Neuronal stem cell (in vitro differentiated cells): Measurements from ENCODE around the gene CYB561.
A peak's percentile ranks its signal among the peaks of the same experiment; 100 is the strongest.

Source experiments
- DNase-seq: peaks from one replicate; pipeline ENCODE4 v3.0.0-alpha.2; 2013; ENCODE audit warnings: low spot score
- H2AFZ ChIP-seq: one replicate; pipeline ENCODE4 v1.6.1; 2013; ENCODE audit warnings: mild to moderate bottlenecking, low read length, inconsistent platforms
- H2AK5ac ChIP-seq: 2 replicates; pipeline ENCODE4 v1.6.1; 2013; ENCODE audit warnings: low read depth, mild to moderate bottlenecking, inconsistent platforms, low read length, moderate library complexity, mixed read lengths
- H2BK120ac ChIP-seq: 2 replicates; pipeline ENCODE4 v1.6.1; 2013; ENCODE audit warnings: low read depth, mild to moderate bottlenecking, inconsistent platforms, low read length, moderate library complexity, mixed read lengths
- H2BK12ac ChIP-seq: one replicate; pipeline ENCODE4 v1.6.1; 2013; ENCODE audit warnings: low read length, inconsistent platforms
- H2BK15ac ChIP-seq: 2 replicates; pipeline ENCODE4 v1.6.1; 2013; ENCODE audit warnings: mild to moderate bottlenecking, low read length, inconsistent platforms, mixed read lengths
- H2BK5ac ChIP-seq: one replicate; pipeline ENCODE4 v1.6.1; 2013; ENCODE audit warnings: inconsistent platforms, mild to moderate bottlenecking, low read length, moderate library complexity
- H3K14ac ChIP-seq: one replicate; pipeline ENCODE4 v1.6.1; 2013; ENCODE audit warnings: low read length, inconsistent platforms
- H3K18ac ChIP-seq: 2 replicates; pipeline ENCODE4 v1.6.1; 2013; ENCODE audit warnings: low read length, inconsistent platforms
- H3K23ac ChIP-seq: 2 replicates; pipeline ENCODE4 v1.6.1; 2013; ENCODE audit warnings: low read depth, mild to moderate bottlenecking, mixed read lengths, low read length, inconsistent platforms; ENCODE audit not compliant: poor library complexity
- H3K27ac ChIP-seq: replicated peaks from 3 replicates; pipeline ENCODE4 v1.5.1; 2013; ENCODE audit warnings: low read length, inconsistent platforms
- H3K27me3 ChIP-seq, 3 experiments: 2 replicates each; pipeline ENCODE4 v1.6.1; 2013; ENCODE audit warnings: low read length in 3 of 3, mild to moderate bottlenecking in 2 of 3, inconsistent platforms in 1 of 3, low read depth in 1 of 3, mixed read lengths in 1 of 3, moderate library complexity in 1 of 3; ENCODE audit not compliant: control insufficient read depth in 3 of 3, insufficient read depth in 3 of 3
- H3K36me3 ChIP-seq, 2 donors: replicated peaks in 1 of 2; 2 replicates each; pipeline ENCODE4 v1.6.1; 2013; ENCODE audit warnings: low read length in 2 of 2; ENCODE audit not compliant: control insufficient read depth in 2 of 2, insufficient read depth in 2 of 2
- H3K4ac ChIP-seq: 2 replicates; pipeline ENCODE4 v1.6.1; 2013; ENCODE audit warnings: inconsistent platforms, mild to moderate bottlenecking, low read length, moderate library complexity
- H3K4me1 ChIP-seq, 2 donors: 1 replicate in 1 of 2; 2 replicates in 1 of 2; pipeline ENCODE4 v1.6.1; 2013; ENCODE audit warnings: low read length in 2 of 2, low read depth in 1 of 2; ENCODE audit not compliant: control insufficient read depth in 2 of 2, insufficient read depth in 1 of 2
- H3K4me2 ChIP-seq: one replicate; pipeline ENCODE4 v1.6.1; 2013; ENCODE audit warnings: mild to moderate bottlenecking, low read length, inconsistent platforms; ENCODE audit not compliant: insufficient read depth, poor library complexity, severe bottlenecking
- H3K4me3 ChIP-seq, 2 donors: 2 replicates each; pipeline ENCODE4 v1.5.1; 2013; ENCODE audit warnings: low read length in 2 of 2, mild to moderate bottlenecking in 2 of 2, inconsistent platforms in 1 of 2, moderate library complexity in 1 of 2
- H3K79me1 ChIP-seq: one replicate; pipeline ENCODE4 v1.6.1; 2013; ENCODE audit warnings: low read depth, mild to moderate bottlenecking, inconsistent platforms, low read length, moderate library complexity
- H3K9ac ChIP-seq: one replicate; pipeline ENCODE4 v1.6.1; 2013; ENCODE audit warnings: mild to moderate bottlenecking, low read depth, low read length, inconsistent platforms; ENCODE audit not compliant: poor library complexity
- H3K9me3 ChIP-seq, 2 donors: replicated peaks in 1 of 2; 2 replicates each; pipeline versions ENCODE3 to v1.6.1; 2013; ENCODE audit warnings: low read length in 2 of 2, mild to moderate bottlenecking in 2 of 2, inconsistent platforms in 1 of 2, low read depth in 1 of 2, mixed read lengths in 1 of 2, moderate library complexity in 1 of 2; ENCODE audit not compliant: control insufficient read depth in 2 of 2, insufficient read depth in 1 of 2
- H4K8ac ChIP-seq: one replicate; pipeline ENCODE4 v1.6.1; 2013; ENCODE audit warnings: low read depth, mild to moderate bottlenecking, inconsistent platforms, low read length, moderate library complexity
- H4K91ac ChIP-seq: one replicate; pipeline ENCODE4 v1.6.1; 2013; ENCODE audit warnings: low read length, low read depth, mild to moderate bottlenecking, inconsistent platforms; ENCODE audit not compliant: poor library complexity
- WGBS, 2 donors: extraction: QIAGEN DNeasy Blood & Tissue Kit; methylation state at CpG; one replicate each; pipeline ENCODE4 v1.1.7; 2013; ENCODE audit warnings: missing lambda C conversion rate in 2 of 2, mixed read lengths in 1 of 2; ENCODE audit not compliant: insufficient read length in 2 of 2, insufficient replicate concordance in 1 of 2; ENCODE audit errors: extremely low coverage in 2 of 2; 5-methylcytosine and 5-hydroxymethylcytosine counted together

CYB561 gene

DNA sequence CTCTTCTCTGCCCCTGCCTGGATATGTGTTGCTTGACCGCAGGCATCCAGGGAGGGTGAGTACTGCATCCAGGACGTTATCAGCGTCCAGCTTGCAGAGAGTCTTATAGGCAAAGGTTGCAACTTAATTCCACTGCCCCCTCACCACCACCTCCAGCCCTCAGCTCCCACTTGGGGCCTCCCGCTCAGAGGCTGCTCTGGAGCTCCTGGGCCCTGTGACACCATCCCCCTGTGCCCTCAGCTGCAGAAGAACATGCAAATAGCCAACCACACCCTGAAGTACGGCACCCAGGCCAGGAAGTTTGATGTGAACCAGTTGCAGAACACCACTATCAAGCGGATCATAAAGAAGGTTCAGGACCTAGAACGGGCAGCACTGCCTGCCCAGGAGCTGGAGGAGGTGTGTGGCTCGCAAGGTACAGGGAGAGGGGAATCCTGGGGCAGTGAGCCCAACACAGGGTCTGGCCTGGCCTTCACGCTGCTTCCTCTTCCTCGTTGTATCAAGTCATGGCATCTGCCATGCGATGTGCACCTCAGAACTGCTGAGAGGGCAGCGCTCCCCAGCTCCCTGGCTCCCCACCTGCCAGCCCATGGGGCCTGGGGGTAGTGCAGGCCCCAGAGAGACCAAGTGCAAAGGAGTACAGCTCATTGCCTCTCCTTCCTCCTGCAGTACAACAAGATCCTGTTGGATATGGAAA is 40.4 kb upstream of the CYB561 start:
- H3K4me1 ChIP-seq, result no peaks in the 10 kb centered on the region
- H3K14ac ChIP-seq, result peak overlapping the region; percentile 31
- H3K36me3 ChIP-seq, result no peaks in the 10 kb centered on the region
- no CpG with 5 or more reads among the region's 12 CpGs for WGBS, 2 donors
- no peak overlapping the region for H3K4me2 ChIP-seq
- H3K18ac ChIP-seq, result no peak overlapping the region
- H3K9ac ChIP-seq, result no peak overlapping the region
- H4K8ac ChIP-seq, result no peak overlapping the region
- H3K23ac ChIP-seq, result peak overlapping the region; percentile 71
- H4K91ac ChIP-seq, result no peak overlapping the region
- no peak for DNase-seq
- H3K4me3 ChIP-seq, result no peak overlapping the region
- no peaks in the 10 kb centered on the region for H3K9me3 ChIP-seq
- H3K27me3 ChIP-seq, result peaks cover 0 to 56% (median 0%) of the 10 kb centered on the region in 3 experiments
- no peak overlapping the region for H3K27ac ChIP-seq
- peak overlapping the region; percentile 71 for H2BK15ac ChIP-seq
- no peak overlapping the region for H2AFZ ChIP-seq
- H2BK12ac ChIP-seq, result no peak overlapping the region
- H2BK5ac ChIP-seq, result no peak overlapping the region
- peaks cover 3% of the 10 kb centered on the region for H3K79me1 ChIP-seq
- H2BK120ac ChIP-seq, result no peak overlapping the region
- H3K4ac ChIP-seq, result no peak overlapping the region
- peak overlapping the region; percentile 37 for H2AK5ac ChIP-seq

DNA sequence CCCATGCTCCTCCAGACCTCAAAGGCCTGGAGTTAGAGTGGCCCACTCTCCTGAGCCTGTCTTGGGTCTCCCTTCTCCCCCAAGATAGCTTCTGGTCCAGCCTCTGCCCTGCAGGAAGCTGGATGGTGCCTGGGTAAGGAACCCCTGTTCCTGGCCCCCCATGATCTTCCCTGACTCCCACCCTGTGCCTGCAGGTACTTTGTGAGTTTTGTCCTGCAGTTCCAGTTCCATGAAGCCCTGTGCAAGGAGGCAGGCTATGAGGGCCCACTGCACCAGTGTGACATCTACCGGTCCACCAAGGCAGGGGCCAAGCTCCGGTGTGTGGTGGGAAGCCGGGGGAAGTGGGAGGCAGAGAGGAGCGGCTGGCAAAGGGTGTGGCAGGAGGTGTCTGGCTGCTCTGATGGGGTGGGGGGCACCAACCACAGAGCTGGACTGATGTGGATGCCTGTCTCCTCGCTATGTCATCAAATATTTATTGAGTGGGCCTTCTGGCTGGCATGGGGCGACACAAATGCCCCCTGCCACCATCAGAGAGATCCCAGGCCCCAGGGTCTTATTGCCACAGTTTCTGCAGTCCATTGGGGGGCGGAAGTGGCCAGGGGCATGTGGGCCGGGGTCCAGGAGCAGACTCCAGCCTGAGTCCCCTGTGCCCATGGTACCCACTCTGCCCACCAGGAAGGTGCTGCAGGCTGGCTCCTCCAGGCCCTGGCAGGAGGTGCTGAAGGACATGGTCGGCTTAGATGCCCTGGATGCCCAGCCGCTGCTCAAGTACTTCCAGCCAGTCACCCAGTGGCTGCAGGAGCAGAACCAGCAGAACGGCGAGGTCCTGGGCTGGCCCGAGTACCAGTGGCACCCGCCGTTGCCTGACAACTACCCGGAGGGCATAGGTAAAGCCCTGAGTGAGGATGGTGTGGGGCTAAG is 37.8 kb upstream of the CYB561 start:
- H2AK5ac ChIP-seq, result peak overlapping the region; percentile 61
- peaks cover 3% of the 10 kb centered on the region for H3K79me1 ChIP-seq
- H3K27ac ChIP-seq, result no peak overlapping the region
- no peak for DNase-seq
- H3K4ac ChIP-seq, result no peak overlapping the region
- no peaks in the 10 kb centered on the region for H3K36me3 ChIP-seq
- H3K18ac ChIP-seq, result peak overlapping the region; percentile 76
- no CpG with 5 or more reads among the region's 16 CpGs for WGBS, 2 donors
- no peak overlapping the region for H4K91ac ChIP-seq
- no peak overlapping the region for H2BK12ac ChIP-seq
- H3K4me2 ChIP-seq, result no peak overlapping the region
- H2BK5ac ChIP-seq, result no peak overlapping the region
- H3K23ac ChIP-seq, result peak overlapping the region; percentile 81
- H3K4me3 ChIP-seq, result no peak overlapping the region
- no peak overlapping the region for H2AFZ ChIP-seq
- no peaks in the 10 kb centered on the region for H3K4me1 ChIP-seq
- H2BK15ac ChIP-seq, result peak overlapping the region; percentile 58
- H4K8ac ChIP-seq, result peak overlapping the region; percentile 65
- no peak overlapping the region for H3K9ac ChIP-seq
- peaks cover 0 to 53% (median 3%) of the 10 kb centered on the region in 3 experiments for H3K27me3 ChIP-seq
- peak overlapping the region; percentile 41 for H2BK120ac ChIP-seq
- H3K9me3 ChIP-seq, result no peaks in the 10 kb centered on the region
- no peak overlapping the region for H3K14ac ChIP-seq

DNA sequence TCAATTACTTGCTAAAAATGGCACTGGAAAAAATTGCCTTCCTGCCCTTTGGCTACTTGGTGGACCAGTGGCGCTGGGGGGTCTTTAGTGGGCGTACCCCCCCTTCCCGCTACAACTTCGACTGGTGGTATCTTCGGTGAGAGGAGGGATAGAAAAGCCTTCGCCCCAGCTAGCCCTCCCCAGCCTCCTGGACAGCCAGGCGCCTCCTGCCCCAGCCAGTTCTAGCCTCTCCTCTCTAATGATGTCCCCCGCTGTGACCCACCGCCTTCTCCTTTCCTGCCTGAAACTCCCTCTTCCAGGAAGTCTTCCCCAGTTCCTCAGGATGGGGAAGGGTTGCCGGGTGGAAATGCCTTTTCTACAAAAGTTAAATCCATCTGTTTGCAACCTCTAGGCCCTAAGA is 36.9 kb upstream of the CYB561 start:
- H2AK5ac ChIP-seq, result no peak overlapping the region
- no peaks in the 10 kb centered on the region for H3K9me3 ChIP-seq
- no peak overlapping the region for H2BK12ac ChIP-seq
- H3K4me1 ChIP-seq, result peaks cover 0 to 2% of the 10 kb centered on the region in 2 donors
- no peak for DNase-seq
- no peak overlapping the region for H2BK5ac ChIP-seq
- H3K4ac ChIP-seq, result no peak overlapping the region
- peaks cover 5 to 60% (median 11%) of the 10 kb centered on the region in 3 experiments for H3K27me3 ChIP-seq
- no peak overlapping the region for H3K4me3 ChIP-seq
- no peak overlapping the region for H3K23ac ChIP-seq
- no peak overlapping the region for H4K91ac ChIP-seq
- peak overlapping the region; percentile 38 for H3K14ac ChIP-seq
- no peak overlapping the region for H4K8ac ChIP-seq
- WGBS, 2 donors, result no CpG with 5 or more reads among the region's 10 CpGs
- H2AFZ ChIP-seq, result no peak overlapping the region
- no peak overlapping the region for H3K9ac ChIP-seq
- no peak overlapping the region for H2BK120ac ChIP-seq
- H3K4me2 ChIP-seq, result no peak overlapping the region
- H3K79me1 ChIP-seq, result peaks cover 3% of the 10 kb centered on the region
- no peak overlapping the region for H3K18ac ChIP-seq
- no peaks in the 10 kb centered on the region for H3K36me3 ChIP-seq
- no peak overlapping the region for H2BK15ac ChIP-seq
- H3K27ac ChIP-seq, result no peak overlapping the region

- peak overlapping the region; percentile 38 for H3K14ac ChIP-seq
- H3K4me2 ChIP-seq, result no peak overlapping the region
- H4K8ac ChIP-seq, result no peak overlapping the region
- H2AFZ ChIP-seq, result no peak overlapping the region
- H2BK5ac ChIP-seq, result no peak overlapping the region
- no peak overlapping the region for H4K91ac ChIP-seq
- peak overlapping the region; percentile 7 for H2AK5ac ChIP-seq
- no peaks in the 10 kb centered on the region for H3K36me3 ChIP-seq
- no peak overlapping the region for H3K23ac ChIP-seq
- no peak overlapping the region for H3K9ac ChIP-seq
- no peak for DNase-seq
- H3K4me3 ChIP-seq, result no peak overlapping the region
- H3K27ac ChIP-seq, result no peak overlapping the region
- H2BK12ac ChIP-seq, result no peak overlapping the region
- WGBS, 2 donors, result no CpG with 5 or more reads among the region's 16 CpGs
- no peaks in the 10 kb centered on the region for H3K9me3 ChIP-seq
- no peak overlapping the region for H2BK120ac ChIP-seq
- H2BK15ac ChIP-seq, result no peak overlapping the region
- H3K27me3 ChIP-seq, result peaks cover 9 to 65% (median 16%) of the 10 kb centered on the region in 3 experiments
- H3K4ac ChIP-seq, result peak overlapping the region; percentile 53
- H3K4me1 ChIP-seq, result peaks cover 4 to 6% of the 10 kb centered on the region in 2 donors
- peak overlapping the region; percentile 80 for H3K18ac ChIP-seq
- H3K79me1 ChIP-seq, result peaks cover 3% of the 10 kb centered on the region
Measured at GRCh38 chr17:63482509-63482908, 36.4 kb upstream of the CYB561 start.
